Measurements from ENCODE around the gene MIS18A.

Gene MIS18A

DNA sequence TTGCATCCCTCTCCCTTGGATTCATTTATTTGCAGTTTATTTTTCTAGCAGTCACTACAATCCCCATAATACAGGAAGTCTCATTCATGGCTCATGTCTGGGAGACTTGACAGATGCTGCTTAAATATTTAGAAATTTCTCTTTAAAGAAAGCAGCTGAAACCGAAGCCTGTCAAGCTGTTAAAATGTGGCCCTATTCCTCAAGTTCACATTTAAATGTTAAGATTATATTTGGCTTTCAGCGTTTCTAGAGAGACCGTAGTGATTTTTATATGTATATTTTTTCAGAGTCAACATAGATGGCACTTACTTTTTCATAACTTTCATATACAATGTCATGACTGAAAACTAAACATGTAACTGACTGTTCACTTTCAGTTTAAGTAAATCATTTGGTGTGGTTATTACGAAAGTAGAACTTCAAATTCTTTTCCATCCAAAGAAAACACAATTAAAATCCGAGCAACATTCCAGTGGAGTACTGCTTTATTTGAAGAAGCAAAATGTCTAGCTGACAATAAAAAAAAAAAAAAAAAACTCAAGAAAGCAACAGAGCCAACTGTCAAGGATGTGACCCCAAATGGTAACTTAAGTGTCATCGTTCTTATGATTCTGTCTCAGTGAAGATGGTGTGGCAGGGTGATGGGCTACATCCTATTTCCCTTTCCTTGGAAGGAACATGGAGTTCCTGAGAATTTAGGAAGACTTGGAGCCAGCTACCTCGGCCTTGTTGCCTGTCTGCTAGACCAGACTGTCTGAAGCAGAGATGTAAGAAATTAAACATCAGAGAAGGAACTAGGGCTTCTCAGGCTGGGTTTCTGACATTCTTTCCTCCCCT is 37.8 kb downstream of the MIS18A start:
- TF ChIP-seq, protein P1, sequence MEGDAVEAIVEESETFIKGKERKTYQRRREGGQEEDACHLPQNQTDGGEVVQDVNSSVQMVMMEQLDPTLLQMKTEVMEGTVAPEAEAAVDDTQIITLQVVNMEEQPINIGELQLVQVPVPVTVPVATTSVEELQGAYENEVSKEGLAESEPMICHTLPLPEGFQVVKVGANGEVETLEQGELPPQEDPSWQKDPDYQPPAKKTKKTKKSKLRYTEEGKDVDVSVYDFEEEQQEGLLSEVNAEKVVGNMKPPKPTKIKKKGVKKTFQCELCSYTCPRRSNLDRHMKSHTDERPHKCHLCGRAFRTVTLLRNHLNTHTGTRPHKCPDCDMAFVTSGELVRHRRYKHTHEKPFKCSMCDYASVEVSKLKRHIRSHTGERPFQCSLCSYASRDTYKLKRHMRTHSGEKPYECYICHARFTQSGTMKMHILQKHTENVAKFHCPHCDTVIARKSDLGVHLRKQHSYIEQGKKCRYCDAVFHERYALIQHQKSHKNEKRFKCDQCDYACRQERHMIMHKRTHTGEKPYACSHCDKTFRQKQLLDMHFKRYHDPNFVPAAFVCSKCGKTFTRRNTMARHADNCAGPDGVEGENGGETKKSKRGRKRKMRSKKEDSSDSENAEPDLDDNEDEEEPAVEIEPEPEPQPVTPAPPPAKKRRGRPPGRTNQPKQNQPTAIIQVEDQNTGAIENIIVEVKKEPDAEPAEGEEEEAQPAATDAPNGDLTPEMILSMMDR (IDR thresholded peaks at IDR 0.05; ENCODE audit: low read depth, low read length) = no peak
- no peak for DNase-seq (ENCODE audit: extremely low read depth, low read depth)

DNA sequence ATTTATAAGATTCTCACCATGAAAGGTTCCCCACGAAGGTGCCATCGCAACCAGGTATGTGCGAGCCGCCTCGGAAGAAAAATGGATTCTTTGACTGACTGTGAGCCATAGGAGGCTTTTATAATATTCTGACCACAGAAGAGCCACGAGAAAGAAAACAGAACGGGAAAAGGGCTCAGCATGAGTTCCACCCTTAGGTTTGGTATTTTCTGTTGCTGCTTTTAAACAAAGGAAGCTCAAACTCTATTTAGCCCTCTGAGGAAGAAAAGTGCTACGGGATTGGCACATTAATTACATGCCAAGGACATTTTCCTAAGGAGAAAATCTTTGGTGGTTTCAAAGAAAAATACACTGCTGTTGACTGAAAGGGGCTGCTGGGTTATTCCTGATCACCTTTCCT is 39.3 kb downstream of the MIS18A start:
- no peak for DNase-seq (ENCODE audit: extremely low read depth, low read depth)
- TF ChIP-seq, protein P1 (IDR thresholded peaks at IDR 0.05; ENCODE audit: low read depth, low read length) = no peak

DNA sequence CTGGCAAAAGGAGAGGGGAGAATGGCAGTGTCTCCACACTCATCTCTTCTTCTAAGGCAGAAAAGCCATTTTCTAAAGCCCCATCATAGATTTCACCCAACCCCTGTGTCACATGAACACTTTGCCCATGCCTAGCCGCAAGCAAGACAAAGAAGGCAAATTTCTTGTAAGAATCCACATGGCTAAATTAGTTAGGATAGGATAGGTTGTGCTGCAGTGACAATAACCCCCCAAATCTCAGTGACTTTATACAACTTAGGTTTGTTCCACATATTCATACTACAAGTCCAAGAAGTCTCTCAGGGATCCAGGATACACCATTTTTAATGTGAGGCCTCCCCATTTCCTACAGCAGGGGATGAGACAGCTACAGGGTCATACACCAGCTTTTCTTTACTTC is 40.8 kb downstream of the MIS18A start:
- TF ChIP-seq, protein P1 (IDR thresholded peaks at IDR 0.05; ENCODE audit: low read depth, low read length) = no peak
- no peak for DNase-seq (ENCODE audit: extremely low read depth, low read depth)

DNA sequence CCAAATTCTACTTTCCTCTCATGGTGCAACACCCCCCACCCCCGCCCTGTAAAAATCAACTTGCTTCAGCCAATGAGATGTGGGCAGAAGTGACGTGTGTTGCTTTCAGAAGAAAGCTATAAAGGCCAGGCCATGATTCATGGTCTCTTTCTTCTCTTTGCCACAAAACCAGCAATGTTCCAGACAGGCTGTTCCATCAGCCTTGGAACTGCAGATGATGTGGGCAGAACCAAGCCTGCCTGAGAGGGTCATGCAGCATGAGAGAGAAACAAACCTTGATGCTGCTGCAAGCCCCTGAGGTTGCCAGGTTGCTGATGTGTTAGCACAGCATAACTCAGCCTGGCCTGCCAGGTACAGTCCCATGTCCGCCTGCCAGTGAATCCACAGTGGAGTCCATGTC is 41.8 kb downstream of the MIS18A start:
- DNase-seq (ENCODE audit: extremely low read depth, low read depth) = no peak
- TF ChIP-seq, protein P1 (IDR thresholded peaks at IDR 0.05; ENCODE audit: low read depth, low read length) = no peak

DNA sequence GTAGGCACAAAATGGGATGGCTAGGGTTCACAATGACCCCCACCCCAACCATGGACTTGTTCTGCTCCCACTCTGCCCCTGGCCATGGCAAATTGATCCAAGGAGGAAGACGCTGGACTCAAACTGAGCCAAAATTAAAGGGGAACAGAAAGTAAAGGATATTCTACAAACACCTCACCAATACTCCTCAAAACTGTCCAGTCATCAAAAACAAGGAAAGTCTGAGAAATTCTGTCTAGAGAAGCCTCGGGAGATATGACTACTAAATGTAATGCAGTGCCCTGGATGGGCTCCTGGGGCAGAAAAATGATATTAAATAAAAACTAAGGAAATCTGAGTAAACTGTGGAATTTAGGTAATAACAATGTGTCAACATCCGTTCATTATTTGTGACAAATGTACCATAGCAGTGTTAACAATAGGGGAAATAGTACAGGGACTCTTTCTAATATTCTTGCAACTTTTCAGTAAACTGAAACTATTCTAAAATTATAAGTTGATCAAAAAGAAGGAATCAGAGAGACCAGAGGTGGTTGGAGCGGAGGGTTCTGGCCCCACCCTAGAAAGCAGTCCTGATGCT is 45.0 kb downstream of the MIS18A start:
- TF ChIP-seq, protein P1 (IDR thresholded peaks at IDR 0.05; ENCODE audit: low read depth, low read length) = no peak
- no peak for DNase-seq (ENCODE audit: extremely low read depth, low read depth)

DNA sequence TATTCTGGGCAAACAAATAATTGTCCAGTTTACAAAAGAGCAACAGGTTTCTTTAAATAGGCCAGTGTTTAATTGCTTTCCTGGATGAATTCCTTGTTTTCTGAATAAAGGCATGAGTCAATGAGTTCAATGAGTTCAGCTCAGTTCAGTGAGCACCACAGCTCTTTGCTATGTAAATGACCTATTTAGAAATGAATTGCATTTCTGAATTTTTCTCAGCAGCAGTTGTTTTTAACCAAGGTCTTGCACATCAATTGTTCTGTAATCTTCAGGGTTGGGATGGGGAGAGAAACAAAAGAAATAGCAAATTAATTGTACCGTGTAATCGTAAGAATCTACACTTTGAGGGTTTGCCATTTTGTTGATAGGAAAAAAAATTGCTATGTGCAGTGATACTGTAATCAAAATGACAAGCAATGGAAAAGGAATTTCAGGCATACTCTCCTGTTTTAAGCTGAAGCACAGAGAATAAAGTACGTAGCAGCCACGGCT is 45.7 kb downstream of the MIS18A start:
- TF ChIP-seq, protein P1 (IDR thresholded peaks at IDR 0.05; ENCODE audit: low read depth, low read length) = no peak
- no peak for DNase-seq (ENCODE audit: extremely low read depth, low read depth)

DNA sequence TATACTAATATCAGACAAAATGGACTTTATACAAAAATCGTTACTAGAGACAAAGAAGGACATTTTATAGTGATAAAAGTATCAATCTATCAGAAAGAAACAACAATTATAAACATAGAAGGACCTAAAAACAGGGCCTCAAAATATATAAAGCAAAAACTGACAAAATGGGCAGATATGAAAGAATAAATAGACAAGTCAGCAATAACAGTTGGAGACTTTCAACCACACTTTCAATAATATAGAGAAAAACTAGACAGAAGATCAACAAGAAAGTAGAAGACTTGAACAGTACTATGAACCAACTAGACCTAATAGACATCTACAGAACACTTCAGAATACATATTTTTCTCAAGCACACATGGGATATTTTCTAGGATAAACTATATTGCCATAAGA is 52.4 kb downstream of the MIS18A start:
- TF ChIP-seq, protein P1 (IDR thresholded peaks at IDR 0.05; ENCODE audit: low read depth, low read length) = no peak
- DNase-seq (ENCODE audit: extremely low read depth, low read depth) = no peak
